SU-DHL-6 (cell line): Measurements from ENCODE around the gene ALOX5.

ENCODE experiments used
- H2AFZ ChIP-seq: fragments of 200-600 bp; sonication (generic); 2 replicates; pipeline ENCODE4 v1.6.1; 2014; ENCODE audit warnings: low read depth, mild to moderate bottlenecking, moderate library complexity, mixed read lengths, antibody characterized with exemption, low read length; ENCODE audit not compliant: severe bottlenecking
- H3F3A ChIP-seq: fragments of 200-600 bp; shearing (Covaris generic); 2 replicates; pipeline ENCODE4 v1.6.0; 2016; ENCODE audit warnings: antibody characterized with exemption, mild to moderate bottlenecking; ENCODE audit not compliant: insufficient read depth
- H3K27ac ChIP-seq: fragments of 200-600 bp; sonication (generic); 2 replicates; pipeline ENCODE4 v1.5.1; 2016; ENCODE audit warnings: low read depth, mild to moderate bottlenecking, low read length, moderate library complexity, mixed read lengths
- H3K27me3 ChIP-seq: fragments of 200-600 bp; sonication (generic), shearing (Covaris generic); 2 replicates; pipeline ENCODE4 v1.6.0; 2014; ENCODE audit warnings: mild to moderate bottlenecking, low read length
- H3K36me3 ChIP-seq: fragments of 200-600 bp; sonication (generic); 2 replicates; pipeline ENCODE4 v1.6.1; 2014; ENCODE audit warnings: mild to moderate bottlenecking, low read length, mixed read lengths
- H3K4me2 ChIP-seq: fragments of 300-600, 200-600 bp; shearing (Covaris generic), sonication (generic); 2 replicates; pipeline ENCODE4 v1.6.0; 2014; ENCODE audit warnings: low read length, low read depth, mild to moderate bottlenecking; ENCODE audit not compliant: poor library complexity, severe bottlenecking
- H3K4me3 ChIP-seq: fragments of 200-600 bp; sonication (generic); 2 replicates; pipeline ENCODE4 v1.5.1; 2014; ENCODE audit warnings: antibody characterized with exemption, low read length, mild to moderate bottlenecking, mixed read lengths; ENCODE audit not compliant: insufficient read depth, poor library complexity, severe bottlenecking
- H3K79me2 ChIP-seq: fragments of 200-600 bp; sonication (generic); 2 replicates; pipeline ENCODE4 v1.6.1; 2014; ENCODE audit warnings: mild to moderate bottlenecking, low read length, moderate library complexity; ENCODE audit not compliant: insufficient read depth
- H3K9ac ChIP-seq: fragments of 200-600 bp; sonication (generic); 2 replicates; pipeline ENCODE4 v1.7.0; 2014; ENCODE audit warnings: mild to moderate bottlenecking, low read length
- H3K9me2 ChIP-seq: fragments of 200-600 bp; sonication (generic); replicated peaks from 2 replicates; pipeline ENCODE4 v1.6.1; 2014; ENCODE audit warnings: low read length; ENCODE audit not compliant: insufficient read depth
- H3K9me3 ChIP-seq: fragments of 200-600 bp; sonication (generic); 2 replicates; pipeline ENCODE4 v1.6.1; 2014; ENCODE audit warnings: low read length, mixed read lengths; ENCODE audit not compliant: insufficient read depth
- H4K20me1 ChIP-seq: fragments of 200-600 bp; sonication (generic); 2 replicates; pipeline ENCODE4 v1.6.1; 2014; ENCODE audit warnings: low read depth, mild to moderate bottlenecking, antibody characterized with exemption, low read length, moderate library complexity, mixed read lengths
- EZH2phosphoT487 ChIP-seq: fragments of 200-600 bp; sonication (generic), shearing (Covaris generic); conservative IDR thresholded peaks from 2 replicates; pipeline ENCODE4 v1.6.1; 2018; ENCODE audit warnings: mild to moderate bottlenecking, antibody characterized with exemption, low read length, moderate library complexity, mixed read lengths
- TF ChIP-seq, protein P1 (sequence below): fragments of 200-600 bp; sonication (generic); IDR thresholded peaks from one replicate; pipeline ENCODE4 v1.5.1; 2017; ENCODE audit warnings: antibody characterized with exemption, mild to moderate bottlenecking, low read length, moderate library complexity; ENCODE audit not compliant: insufficient read depth, poor library complexity, severe bottlenecking

ALOX5 gene

DNA sequence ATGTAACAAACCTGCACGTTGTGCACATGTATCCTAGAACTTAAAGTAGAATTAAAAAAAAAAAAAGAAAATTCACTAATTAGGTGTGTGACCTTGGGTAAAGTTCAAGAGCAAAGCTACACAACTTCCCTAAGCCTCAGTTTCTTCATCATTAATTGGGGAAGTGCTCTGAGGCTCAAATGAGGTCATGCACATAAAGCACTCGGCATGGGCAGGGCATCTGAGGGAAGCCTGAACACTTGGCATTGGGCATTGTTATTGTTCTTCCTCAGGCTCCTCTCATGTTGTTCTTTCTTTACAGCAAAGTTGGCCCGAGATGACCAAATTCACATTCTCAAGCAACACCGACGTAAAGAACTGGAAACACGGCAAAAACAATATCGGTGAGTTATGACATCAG, 21.5 kb downstream of the ALOX5 start:
- Histone ChIP-seq H3K4me3 (no peak overlapping the region), H3K9ac (no peak overlapping the region), H3K36me3 (peaks cover 48% of the 10 kb centered on the region), H3F3A (0 out of 2 replicates have a peak, but pooled peaks cover 12% of the 10 kb centered on the region), H3K27me3 (no peaks in the 10 kb centered on the region), H3K4me2 (no peak overlapping the region), H4K20me1 (peaks cover 5% of the 10 kb centered on the region; the same call in 1 of the 2 replicates), H3K27ac (no peak overlapping the region), H3K79me2 (peaks cover 16% of the 10 kb centered on the region), H2AFZ (no peak overlapping the region), H3K9me2 (no peaks in the 10 kb centered on the region), H3K9me3 (no peaks in the 10 kb centered on the region)
- TF ChIP-seq EZH2phosphoT487: no peak

DNA sequence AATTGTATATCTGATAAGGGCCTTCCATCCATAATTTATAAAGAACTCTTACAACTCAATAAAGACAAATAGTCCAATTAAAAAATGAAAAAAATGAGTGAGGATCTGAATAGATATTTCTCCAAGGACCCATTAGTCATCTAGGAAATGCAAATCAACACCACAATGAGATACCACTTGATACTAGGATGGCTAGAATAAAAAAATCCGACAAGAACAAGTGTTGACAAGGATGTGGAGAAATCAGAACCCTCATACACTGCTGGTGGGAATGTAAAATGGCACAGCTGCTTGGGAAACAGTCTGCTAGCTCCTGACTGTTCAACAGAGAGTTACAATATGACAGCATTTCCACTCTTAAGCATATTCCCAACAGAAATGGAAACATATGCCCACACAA, 24.6 kb downstream of the ALOX5 start:
- Histone ChIP-seq H4K20me1 (peaks cover 5% of the 10 kb centered on the region), H3K79me2 (peaks cover 36% of the 10 kb centered on the region), H3K27ac (no peak overlapping the region), H3F3A (0 out of 2 replicates have a peak, but pooled peaks cover 12% of the 10 kb centered on the region), H3K4me2 (no peak overlapping the region), H3K4me3 (no peak overlapping the region), H3K9me3 (no peaks in the 10 kb centered on the region), H3K9me2 (no peaks in the 10 kb centered on the region), H3K27me3 (no peaks in the 10 kb centered on the region), H2AFZ (no peak overlapping the region), H3K36me3 (peaks cover 68% of the 10 kb centered on the region), H3K9ac (no peak overlapping the region)
- TF ChIP-seq EZH2phosphoT487: no peak
- TF ChIP-seq, protein P1, sequence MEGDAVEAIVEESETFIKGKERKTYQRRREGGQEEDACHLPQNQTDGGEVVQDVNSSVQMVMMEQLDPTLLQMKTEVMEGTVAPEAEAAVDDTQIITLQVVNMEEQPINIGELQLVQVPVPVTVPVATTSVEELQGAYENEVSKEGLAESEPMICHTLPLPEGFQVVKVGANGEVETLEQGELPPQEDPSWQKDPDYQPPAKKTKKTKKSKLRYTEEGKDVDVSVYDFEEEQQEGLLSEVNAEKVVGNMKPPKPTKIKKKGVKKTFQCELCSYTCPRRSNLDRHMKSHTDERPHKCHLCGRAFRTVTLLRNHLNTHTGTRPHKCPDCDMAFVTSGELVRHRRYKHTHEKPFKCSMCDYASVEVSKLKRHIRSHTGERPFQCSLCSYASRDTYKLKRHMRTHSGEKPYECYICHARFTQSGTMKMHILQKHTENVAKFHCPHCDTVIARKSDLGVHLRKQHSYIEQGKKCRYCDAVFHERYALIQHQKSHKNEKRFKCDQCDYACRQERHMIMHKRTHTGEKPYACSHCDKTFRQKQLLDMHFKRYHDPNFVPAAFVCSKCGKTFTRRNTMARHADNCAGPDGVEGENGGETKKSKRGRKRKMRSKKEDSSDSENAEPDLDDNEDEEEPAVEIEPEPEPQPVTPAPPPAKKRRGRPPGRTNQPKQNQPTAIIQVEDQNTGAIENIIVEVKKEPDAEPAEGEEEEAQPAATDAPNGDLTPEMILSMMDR: no peak

DNA sequence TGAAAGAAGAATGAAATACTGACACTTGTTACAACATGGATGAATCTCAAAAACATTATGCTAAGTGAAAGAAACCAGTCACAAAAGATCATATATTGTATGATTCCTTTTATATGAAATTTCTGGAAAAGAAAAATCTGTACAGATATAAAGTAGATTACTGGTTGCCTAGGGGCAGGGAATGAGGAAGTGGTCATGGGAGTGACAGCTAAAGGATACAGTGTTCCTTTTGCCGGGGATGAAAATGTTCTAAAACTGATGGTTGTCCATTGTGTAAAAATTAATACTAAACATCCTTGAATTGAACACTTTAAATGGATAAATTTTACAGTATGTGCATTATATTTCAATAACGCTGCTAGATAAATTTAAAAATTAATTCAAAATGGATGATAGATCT, 25.1 kb downstream of the ALOX5 start:
- no peaks in the 10 kb centered on the region for H3K9me3 ChIP-seq
- no peaks in the 10 kb centered on the region for H3K9me2 ChIP-seq
- H4K20me1 ChIP-seq: peaks cover 5% of the 10 kb centered on the region
- TF ChIP-seq, protein P1: no peak
- TF ChIP-seq EZH2phosphoT487: no peak
- no peak overlapping the region for H3K4me2 ChIP-seq
- H3F3A ChIP-seq: 0 out of 2 replicates have a peak, but pooled peaks cover 12% of the 10 kb centered on the region
- H3K9ac ChIP-seq: no peak overlapping the region
- H3K36me3 ChIP-seq: peaks cover 68% of the 10 kb centered on the region
- no peak overlapping the region for H3K4me3 ChIP-seq
- H3K27ac ChIP-seq: no peak overlapping the region
- peaks cover 42% of the 10 kb centered on the region for H3K79me2 ChIP-seq
- H3K27me3 ChIP-seq: no peaks in the 10 kb centered on the region
- no peak overlapping the region for H2AFZ ChIP-seq

DNA sequence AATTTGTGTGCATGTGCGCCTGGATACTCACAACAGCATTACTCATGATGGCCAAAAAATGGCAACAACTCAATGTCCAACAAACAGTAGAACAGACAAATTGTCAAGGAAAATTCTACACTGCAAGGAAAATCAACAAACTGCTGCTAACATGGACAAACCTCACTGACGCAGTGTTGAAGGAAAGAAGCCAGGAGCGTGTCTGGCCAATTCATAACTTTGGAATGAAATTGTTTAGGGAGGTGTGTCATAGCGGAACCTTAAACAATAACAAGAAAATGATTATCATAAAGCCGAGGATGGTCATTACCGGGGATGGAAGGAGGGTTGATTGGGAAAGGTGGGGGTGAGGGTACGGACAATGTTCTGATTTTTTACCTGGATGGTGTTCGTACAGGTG, 29.1 kb downstream of the ALOX5 start:
- Histone ChIP-seq H3K4me3 (no peak overlapping the region), H3K9me3 (no peaks in the 10 kb centered on the region), H4K20me1 (peaks cover 5% of the 10 kb centered on the region), H2AFZ (no peak overlapping the region), H3K9me2 (no peaks in the 10 kb centered on the region), H3K27ac (no peak overlapping the region), H3F3A (0 out of 2 replicates have a peak, but pooled peaks cover 3% of the 10 kb centered on the region), H3K36me3 (peaks cover 50% of the 10 kb centered on the region), H3K4me2 (no peak overlapping the region), H3K9ac (no peak overlapping the region), H3K27me3 (no peaks in the 10 kb centered on the region), H3K79me2 (peaks cover 76% of the 10 kb centered on the region)
- TF ChIP-seq, protein P1: no peak
